G401.6 (cell line): ENCODE measurements around the gene DAB2.

Experiments
- FAIRE-seq: peaks from 2 replicates; lab custom pipeline; 2012; peaks lifted over from hg19 to GRCh38; lab: Jason Lieb, UNC

DAB2 gene

DNA sequence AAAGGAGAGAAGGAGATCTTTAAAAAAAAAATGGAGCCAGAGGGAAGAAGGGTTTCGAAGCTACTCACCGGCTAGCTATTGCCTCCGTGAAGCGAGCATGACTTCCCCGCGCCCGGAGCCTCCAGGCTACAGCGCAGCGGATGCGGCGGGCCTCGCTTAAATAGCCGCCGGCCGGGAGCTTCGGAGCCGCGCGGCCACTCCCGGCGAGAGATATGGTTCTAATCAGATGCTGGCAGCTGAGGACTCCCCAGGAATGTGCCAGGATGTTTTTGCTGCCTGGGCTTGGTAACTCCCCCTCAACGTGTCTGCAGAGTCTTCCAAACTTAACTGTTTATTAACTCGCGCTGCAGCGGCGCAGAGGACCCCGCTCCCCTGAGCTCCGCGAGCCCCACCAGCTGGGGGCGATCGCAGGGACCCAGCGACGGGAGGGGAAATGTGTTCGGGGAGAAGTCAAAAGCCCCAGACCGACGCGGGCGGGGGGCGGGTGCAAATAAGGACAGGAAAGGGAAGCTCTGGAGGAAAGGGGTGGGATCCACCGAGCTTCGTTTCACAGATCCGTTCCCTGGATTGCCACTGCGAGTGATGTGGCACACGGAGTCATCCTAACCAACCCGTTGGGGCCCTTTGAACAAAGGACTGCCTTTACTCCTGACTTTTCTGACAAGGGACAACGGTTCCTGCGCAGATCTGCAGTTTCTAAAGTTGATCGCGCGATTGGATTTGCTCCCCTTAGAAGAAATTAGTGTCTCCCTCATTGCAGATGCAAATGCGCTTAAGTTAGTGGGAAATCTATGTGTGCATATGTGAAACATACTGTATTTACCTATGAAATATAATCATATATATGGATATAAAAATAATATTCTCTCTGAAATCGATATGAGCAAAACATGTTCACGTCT is at the start of gene DAB2:
DAB2 (minus strand) TSS at position 245 of the 902 bp plus-strand sequence. CDS start 30,660 bp downstream, outside the sequence.
- no peak for FAIRE-seq

DNA sequence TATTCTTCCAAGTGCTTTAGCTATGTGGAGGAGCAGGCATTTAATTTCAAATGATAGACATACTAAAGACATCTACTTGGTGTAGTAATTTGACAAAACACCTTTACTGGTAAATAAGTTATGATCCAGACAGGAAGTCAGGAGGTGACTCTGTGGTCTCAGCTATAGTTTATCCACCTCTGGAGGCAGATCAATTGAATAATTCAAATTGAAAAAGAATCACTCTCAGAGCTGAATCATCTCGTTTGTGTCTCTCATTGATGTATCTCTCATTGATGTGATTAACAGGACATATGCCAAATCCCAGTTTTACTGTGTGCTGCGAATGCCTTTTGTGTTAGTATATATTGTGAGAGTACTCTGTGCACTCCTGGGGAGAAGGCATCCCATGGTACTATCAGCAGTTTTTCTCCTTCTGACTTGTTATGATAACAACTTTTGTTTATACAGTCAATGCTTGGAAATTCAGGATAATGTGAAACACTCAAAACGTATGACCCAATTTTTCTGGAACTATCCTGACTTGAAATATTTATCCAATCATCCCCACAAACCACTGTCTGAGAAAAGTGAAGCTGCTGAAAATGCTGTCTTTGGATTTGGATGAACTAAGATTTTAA is 48.5 kb upstream of the DAB2 start:
- no peak for FAIRE-seq

GRCh38 chr5:39471836-39472508 is 47.2 kb upstream of the DAB2 start:
- FAIRE-seq = no peak

GRCh38 chr5:39470811-39471210 is 46.0 kb upstream of the DAB2 start:
- no peak for FAIRE-seq

DNA sequence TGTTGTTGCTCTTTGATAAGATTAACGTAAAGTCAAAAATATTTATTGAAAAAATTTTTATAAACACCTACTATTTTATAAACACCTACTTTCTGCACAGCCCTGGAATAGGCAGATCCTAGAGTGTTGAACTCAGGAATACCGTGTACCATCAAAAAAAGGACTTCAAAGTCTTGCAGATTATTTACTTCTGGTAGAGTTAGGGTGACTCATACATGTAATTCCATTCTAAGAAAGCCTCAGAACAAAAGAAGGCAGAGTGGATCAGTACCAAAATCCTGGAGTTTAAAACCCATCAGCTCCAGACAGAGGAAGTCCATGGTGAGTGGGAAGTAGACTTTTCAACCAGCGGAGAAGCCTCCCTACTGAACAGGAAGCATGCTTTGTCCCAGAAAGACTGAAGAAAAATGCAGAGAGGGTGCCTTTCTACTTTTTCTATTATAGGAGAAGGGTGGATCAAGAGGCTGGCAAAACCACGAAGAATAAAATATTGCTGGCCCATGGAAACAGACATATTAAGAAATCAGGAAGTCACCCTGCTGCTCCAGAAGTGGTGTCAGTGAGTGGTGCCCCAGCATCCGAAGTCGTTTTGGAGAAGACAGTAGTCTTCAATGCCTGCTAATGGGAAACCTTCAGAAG is 45.1 kb upstream of the DAB2 start:
- FAIRE-seq = no peak

DNA sequence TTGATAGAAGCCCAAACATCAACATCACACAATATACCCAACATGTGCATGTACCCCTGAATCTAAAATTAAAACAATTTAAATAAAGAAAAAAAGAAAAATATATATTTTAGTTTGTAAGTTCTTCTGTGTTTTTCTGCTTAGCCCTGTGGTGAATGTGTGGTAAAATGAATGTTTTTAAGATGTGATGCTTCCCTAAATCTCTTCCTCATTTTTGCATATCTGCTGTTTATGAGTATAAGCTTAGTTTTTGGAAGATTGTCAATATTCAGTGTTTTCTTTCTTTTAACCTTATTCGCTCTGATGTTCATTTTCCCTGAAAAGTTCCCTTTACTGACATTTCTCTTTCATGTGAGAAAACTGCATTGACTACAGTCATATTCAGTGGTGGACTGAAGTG is 44.4 kb upstream of the DAB2 start:
- no peak for FAIRE-seq

DNA sequence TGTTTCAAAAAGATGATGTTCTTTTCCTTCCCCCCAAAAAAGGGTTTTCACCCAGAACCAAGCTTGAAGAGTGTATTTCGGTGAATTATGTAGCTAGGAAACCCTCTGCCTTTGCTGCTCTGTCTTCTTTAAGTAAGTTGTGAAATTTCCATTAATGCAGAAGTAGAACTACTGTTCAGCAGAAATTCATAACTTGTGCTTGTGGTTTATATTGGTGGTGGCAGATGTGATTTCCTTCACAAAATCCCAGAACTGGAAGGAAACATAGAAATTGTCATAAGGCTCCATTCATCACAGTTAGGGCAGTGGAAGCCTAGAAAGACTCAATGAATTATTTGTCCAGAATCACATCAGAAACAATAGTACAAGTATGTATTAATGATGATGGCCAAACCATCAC is 42.1 kb upstream of the DAB2 start:
- FAIRE-seq = no peak

DNA sequence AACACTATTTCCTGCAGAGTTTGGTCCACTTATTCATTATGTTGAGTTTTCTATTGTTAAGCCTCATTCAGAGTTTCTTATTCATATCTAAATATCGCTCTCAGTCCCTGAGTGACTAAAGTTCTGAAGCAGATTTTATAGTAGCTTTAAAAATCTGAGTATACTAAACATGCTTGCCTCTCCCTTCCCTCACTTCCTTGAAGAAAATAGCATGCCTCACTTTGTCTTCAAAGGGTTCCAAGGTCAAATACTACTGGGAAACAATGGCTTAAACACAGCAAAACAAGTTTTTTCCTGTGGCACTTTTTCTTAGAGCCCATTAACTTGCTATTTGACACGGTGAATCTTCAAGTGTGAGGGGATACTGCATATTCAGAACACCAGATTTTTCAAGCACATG is 41.1 kb upstream of the DAB2 start:
- FAIRE-seq = no peak

GRCh38 chr5:39465097-39465496 is 40.3 kb upstream of the DAB2 start:
- FAIRE-seq = no peak

DNA sequence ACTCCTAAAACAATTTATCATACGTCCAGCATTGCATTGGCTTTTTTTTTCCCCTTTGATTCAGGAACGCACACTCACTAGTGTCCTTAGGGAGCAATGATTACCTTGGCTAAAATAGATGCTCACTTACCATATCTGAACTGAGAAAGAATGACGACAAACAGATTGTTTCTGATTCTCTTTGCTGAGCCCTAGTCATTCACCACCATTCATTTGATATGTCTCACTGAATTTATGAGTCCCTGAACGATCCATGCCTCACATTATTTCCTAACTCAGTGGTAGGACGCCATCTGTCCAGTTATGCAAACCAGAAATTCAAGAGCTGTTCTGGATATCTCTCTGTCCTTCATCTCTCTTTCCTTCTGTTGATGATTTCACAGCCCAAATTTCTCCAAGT is 39.3 kb upstream of the DAB2 start:
- FAIRE-seq = no peak

DNA sequence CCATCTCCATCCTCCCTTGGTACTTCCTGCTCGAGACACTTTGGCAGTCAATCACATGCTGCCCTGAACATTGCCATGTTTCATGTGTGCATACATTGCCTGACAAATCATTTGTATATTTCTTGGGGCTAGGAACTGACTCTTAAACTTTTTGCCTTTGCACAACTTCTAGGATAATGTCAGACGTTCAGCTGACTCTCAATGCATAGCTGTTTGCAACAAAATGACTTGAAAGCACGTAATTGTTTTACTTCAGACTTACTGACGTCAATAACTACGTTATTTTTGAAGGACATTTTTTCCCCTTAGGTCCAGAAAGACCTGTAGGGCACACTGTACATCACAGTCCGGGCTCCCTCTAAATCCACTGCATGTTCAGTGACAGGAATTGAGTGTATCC is 37.4 kb upstream of the DAB2 start:
- no peak for FAIRE-seq

- FAIRE-seq = no peak
These were observed 36.4 kb upstream of the DAB2 start for GRCh38 chr5:39461007-39461682.

GRCh38 chr5:39459907-39460306 is 35.1 kb upstream of the DAB2 start:
- FAIRE-seq = no peak

DNA sequence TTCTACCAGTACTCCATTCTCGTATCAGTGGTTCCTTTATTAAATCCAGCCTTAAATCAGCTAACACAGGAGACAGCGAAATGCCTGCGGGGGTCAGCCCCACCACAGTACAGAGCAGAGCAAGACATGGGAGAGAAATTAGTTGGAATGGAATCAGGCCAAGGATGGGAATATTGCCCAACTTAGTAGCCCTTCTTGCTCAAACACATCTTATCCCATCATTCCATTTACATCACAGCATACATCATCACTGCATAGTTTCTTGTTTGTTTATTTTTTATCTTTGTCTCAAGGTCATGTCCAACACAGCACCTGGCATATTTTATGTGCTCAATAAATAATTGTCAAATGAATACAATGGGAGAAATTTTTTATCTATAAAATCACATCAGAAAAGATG is 34.3 kb upstream of the DAB2 start:
- no peak for FAIRE-seq

DNA sequence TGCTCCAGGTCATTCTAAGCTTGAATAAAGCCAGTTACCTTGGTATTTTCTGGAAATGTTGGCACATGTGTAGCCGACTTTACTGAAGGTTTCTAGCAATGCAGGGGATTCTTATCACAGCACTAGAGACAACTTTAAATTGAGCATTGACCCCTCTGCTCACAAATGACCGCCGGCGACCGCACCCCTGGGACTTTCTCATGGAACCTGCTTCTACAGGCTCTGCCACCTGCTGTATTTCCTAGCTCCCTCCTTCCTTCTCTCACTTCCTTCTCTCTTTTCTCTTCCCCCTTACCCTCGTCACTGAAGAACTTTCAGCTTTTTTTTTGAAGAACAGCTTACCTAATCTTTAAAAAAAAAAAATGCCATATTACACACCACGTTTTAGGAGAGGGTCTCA is 30.9 kb upstream of the DAB2 start:
- no peak for FAIRE-seq

- FAIRE-seq = no peak
These were observed 28.8 kb upstream of the DAB2 start for GRCh38 chr5:39453606-39454005.

GRCh38 chr5:39452846-39453245 is 28.1 kb upstream of the DAB2 start:
- no peak for FAIRE-seq

GRCh38 chr5:39451276-39451941 is 26.6 kb upstream of the DAB2 start:
- no peak for FAIRE-seq

DNA sequence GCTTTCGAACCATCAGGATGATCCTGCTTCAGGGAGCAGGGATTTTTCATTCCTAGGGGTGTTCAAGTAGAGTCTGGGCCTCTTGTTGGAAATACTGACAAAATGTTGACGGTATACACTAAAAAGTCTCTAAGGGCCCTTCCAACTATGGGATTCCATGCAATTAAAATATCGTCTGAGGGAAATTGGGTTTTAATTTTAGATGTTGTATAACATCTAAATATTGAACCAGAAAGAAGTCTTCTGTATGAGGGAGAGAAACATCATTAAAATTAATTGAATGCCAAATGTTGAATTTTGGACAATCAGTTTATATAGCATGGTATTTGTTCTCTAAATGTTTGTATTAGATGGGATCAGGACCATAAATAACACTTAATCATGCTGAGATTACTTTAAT is 25.7 kb upstream of the DAB2 start:
- FAIRE-seq = no peak

DNA sequence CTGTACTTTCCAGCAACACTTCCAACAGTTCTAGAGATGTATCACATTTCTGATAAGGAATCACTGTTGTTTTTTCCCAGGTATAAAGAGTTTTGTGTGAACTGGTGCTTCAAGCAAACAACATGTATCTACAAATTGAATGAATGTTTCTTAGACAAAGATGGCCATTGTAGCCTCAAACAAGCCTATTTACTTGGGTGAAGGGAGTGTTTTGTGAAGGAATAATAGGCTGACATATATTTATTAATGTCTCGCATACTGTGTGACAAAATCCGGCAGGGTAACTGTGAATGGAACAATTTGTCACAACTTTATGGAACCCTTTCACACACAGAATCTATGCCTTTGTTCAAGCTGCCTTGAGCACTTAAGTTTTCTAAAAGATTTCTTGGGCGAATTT is 24.8 kb upstream of the DAB2 start:
- no peak for FAIRE-seq

DNA sequence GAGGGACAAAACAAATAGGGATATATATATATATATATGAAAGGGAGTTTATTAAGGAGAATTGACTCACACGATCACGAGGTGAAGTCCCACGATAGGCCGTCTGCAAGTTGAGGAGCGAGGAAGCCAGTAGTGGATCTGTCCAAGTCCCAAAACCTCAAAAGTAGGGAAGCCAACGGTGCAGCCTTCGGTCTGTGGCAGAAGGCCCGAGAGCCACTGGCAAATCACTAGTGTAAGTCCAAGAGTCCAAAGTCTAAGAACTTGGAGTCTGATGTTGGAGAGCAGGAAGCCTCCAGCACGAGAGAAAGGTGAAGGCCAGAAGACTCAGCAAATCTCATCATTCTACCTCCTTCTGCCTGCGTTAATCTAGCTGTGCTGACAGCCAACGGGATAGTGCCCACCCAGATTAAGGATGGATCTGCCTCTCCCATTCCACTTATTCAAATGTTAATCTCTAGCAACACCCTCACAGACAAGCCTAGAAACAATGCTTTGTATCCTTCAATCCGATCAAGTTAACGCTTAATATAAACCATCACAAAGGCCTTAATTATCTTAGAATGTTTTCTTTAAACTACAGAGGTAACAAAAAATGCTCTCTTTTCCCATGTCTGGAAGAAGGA is 23.8 kb upstream of the DAB2 start:
- no peak for FAIRE-seq
